Heart left ventricle (tissue), 13 donors: ENCODE data around the gene COL23A1.

Experiments used
- POLR2A ChIP-seq, 2 donors: fragments of 450-650 bp; IDR thresholded peaks; one replicate each; pipeline ENCODE4 v1.6.1; 2017; ENCODE audit warnings: antibody characterized with exemption in 2 of 2, mild to moderate bottlenecking in 2 of 2, moderate library complexity in 2 of 2
- TF ChIP-seq, protein P1 (sequence below), 12 donors: fragments of 200-600 bp; sonication (generic) in 4 of 12; IDR thresholded peaks; one replicate each; pipeline versions ENCODE4 v1.5.0 to v1.8.0; 2018 to 2022; ENCODE audit warnings: antibody characterized with exemption in 12 of 12, mild to moderate bottlenecking in 5 of 12
- donor health status: ischemic (EF 13 %, LVEDD 7.1; RV severe dilation, severe dysfunction).
- donor health status: DM: no; HTN: yes; CAD: no.
- donor health status: DM: no; HTN: no; CAD: no.
- donor health status: ischemic (EF 25% LVEDD 6.9; RV normal size, moderate dysfunction).
- donor health status: ischemic (EF 25% LVEDD 5.7; RV mildly dilated, moderate dysfunction).
- donor health status: ischemic (EF 35%, LVEDD 5.7; RV mildly dilated, moderate dysfunction).
- donor health status: nonischemic (EF 11% LVEDD 7.7; RV severe dilation, severe dysfunction).
- donor health status: DM: yes; HTN: yes; CAD: no.
- donor health status: PGD.
- donor health status: ischemic (EF 29% LVEDD 5.4; RV normal size, mild dysfunction).
- donor health status: nonischemic (EF 23%, LVEDD 6.1; RV moderate dilation, normal function).

DNA sequence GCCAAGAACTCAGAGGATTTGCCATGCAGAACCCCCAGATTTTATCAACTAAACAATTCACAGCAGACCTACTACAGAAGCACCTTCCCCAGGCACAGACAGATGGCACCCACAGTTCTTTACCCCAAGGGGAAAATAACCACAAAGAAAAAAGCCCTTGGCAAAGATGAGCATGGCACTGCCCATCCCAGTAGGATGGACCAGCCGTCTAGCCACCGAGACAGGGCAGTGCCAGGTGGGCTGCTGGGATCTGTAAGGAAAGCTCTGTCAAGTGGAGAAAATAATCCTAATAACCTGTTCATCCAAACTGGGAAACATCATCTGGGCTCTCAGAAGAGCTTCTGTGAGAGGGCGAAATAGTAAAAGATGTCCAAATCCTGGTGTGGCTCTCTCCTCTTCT, 130.0 kb downstream of the COL23A1 start:
- TF ChIP-seq, protein P1, sequence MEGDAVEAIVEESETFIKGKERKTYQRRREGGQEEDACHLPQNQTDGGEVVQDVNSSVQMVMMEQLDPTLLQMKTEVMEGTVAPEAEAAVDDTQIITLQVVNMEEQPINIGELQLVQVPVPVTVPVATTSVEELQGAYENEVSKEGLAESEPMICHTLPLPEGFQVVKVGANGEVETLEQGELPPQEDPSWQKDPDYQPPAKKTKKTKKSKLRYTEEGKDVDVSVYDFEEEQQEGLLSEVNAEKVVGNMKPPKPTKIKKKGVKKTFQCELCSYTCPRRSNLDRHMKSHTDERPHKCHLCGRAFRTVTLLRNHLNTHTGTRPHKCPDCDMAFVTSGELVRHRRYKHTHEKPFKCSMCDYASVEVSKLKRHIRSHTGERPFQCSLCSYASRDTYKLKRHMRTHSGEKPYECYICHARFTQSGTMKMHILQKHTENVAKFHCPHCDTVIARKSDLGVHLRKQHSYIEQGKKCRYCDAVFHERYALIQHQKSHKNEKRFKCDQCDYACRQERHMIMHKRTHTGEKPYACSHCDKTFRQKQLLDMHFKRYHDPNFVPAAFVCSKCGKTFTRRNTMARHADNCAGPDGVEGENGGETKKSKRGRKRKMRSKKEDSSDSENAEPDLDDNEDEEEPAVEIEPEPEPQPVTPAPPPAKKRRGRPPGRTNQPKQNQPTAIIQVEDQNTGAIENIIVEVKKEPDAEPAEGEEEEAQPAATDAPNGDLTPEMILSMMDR (IDR thresholded peaks at IDR 0.05): no peak
- TF ChIP-seq POLR2A (IDR thresholded peaks at IDR 0.05): no peak
